Activated gamma-delta T cell (primary cell): ENCODE measurements around the gene SDK1.

Experiments used
- DNase-seq: peaks from one replicate; lab custom pipeline; 2025; lab: John Stamatoyannopoulos, UW

SDK1 gene

DNA sequence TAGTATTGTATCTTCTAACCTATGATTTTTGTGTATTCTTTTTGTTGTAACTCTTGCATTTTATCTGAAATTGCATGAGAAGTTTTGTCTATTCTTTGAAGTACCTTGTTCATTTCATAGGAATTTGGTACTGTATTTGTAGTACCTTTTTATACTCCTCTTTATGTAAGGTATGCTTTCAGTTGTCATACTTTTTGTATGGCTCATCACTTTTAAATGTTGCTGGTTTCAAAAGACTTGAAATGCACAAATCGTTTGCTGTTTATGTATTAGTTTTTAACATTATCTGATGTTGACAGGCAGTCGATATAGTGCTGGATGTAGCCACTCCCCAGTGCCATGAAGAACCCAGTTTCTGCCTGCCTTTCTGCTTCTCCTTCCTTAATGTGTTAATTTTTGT, 158.1 kb downstream of the SDK1 start:
- no peak for DNase-seq

DNA sequence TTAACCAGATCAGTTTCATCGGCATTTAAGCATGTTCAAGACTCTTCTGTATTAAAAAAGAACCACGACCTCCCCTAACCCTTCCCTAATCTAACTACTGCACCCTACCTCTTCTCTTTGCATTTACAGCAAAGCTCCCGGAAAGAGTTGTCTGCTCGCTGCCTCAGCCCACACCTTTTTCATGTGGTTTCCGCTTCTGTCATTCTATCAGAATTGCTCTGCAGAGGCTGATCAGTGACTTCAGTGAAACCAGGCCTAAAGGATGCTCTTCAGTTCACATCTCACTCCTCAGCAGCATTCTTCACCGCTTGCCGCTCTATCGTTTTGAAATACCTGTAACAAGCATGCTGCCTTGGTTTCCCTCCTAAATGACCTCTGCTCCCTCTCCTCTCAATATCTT, 160.9 kb downstream of the SDK1 start:
- no peak for DNase-seq

DNA sequence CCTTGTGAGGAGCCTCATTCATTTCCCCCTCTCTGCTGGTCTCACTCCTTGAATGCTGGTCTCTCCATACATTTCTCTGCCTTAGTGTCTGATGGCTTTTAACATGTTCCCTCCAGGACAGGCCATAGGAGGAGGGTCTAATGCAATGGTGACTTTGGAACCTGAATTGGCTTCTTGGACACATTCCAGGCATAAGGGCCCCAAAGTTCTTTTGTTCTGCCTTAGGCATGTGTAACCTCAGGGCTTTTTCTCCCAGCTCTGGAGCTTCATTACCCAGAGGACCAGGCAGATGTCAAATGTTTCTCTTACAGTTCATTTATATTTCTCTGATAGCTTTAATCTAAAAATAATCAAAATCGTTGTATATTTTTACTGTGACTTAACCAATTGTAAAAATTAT, 162.6 kb downstream of the SDK1 start:
- DNase-seq, result no peak

DNA sequence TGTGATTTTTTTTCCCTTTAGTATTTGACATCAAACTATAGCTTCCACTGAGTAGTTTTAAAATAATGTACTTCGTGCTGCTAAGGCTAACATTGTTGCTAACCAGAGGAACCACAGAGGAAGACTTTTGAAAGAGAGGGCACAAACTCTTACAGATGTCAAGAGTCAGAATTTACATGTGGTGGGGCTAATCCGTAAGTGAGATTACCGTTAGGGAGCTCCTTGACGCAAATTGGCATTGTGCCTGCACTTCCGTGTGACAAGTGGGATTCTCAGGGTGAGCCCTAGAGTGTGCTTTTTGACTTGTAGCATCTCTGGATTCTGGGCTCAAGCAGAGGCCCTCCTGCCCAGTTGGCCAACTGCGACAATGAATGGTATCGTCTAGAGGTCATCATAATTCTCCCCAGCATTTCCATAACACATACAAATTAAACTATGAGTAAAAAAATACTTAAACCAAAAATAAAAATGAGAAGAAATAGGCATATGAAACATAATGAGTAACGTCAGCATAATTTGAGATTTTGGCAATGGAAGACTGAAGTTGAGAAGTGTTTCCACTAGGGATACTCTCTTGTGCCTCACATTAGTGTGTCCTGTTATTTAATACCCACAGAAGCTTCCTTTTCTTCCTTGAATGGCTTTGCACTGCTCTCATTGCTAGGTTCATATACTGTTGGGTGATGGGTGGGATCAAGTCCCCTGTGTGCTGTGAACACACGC, 164.0 kb downstream of the SDK1 start:
- no peak for DNase-seq

DNA sequence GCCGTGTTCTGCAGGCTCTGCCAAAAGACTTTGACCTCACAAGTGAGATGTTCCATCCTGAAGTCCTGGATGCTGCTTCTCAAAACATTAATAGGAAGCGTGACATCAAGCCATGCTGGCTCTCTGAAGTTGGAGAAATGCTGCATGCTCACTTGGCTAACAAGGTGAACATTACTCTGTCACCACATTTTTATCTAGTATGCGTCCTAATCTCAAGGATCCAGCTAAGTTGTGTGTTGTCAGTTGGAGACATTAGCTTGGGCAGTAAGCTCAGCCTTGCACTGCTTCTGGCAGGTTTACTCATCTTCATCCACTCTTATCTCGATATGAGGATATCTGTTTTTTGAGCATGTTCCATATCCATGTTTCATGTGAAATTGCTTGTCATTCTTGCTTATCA, 165.2 kb downstream of the SDK1 start:
- DNase-seq, result no peak

DNA sequence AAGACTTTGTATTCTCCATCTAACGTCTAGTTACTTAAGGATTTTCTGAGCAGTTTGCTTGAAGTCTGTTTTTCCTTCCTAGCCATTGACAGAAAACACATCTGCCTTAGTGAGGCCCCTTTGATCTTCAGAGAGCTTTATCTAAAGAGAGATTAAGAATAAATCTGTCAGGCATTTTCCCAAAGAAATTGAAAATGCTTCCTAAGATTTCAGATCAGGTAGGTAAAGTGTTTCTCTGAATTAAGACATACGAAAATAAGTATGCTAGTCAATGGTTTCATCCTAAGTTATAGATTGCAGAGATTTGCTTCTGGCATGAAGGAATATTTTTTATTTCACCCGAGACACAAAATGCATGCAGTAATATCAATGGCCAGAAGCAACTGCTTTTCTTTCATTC, 168.6 kb downstream of the SDK1 start:
- DNase-seq, result no peak

DNA sequence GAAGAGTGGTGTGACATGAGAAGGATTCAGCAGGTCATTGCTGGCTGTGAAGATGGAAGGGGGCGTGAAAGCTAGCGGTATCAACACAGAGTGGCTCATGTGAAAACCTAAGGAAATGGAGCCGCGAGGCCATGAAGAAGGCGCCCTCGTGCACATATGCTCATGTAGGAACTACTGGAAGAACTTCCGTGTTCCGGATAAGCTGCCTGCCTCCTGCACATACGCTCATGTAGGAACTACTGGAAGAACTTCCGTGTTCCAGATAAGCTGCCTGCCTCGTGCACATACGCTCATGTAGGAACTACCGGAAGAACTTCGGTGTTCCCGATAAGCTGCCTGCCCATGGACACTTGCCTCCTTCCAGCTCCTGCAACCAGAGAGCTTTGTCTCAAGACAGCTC, 179.1 kb downstream of the SDK1 start:
- no peak for DNase-seq

DNA sequence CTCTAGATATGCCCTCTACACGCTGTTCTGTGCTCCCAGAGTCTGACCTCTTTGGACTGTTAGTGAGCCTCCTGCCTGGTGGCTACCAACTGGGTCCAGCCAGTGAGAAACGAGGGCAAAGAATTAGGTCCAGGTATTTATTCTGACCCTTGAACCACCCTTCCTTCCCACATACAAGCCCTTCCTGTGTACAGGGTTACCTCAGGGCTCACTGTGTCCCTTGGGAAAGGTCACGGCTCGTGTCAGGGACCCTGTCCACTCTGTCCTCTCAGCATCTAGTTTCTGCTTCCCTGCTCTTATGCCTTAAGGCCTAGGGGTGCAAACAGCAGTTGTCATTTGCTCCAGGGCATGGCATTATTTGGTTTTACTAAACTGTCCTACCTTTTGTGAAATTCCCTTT, 180.4 kb downstream of the SDK1 start:
- DNase-seq, result no peak

DNA sequence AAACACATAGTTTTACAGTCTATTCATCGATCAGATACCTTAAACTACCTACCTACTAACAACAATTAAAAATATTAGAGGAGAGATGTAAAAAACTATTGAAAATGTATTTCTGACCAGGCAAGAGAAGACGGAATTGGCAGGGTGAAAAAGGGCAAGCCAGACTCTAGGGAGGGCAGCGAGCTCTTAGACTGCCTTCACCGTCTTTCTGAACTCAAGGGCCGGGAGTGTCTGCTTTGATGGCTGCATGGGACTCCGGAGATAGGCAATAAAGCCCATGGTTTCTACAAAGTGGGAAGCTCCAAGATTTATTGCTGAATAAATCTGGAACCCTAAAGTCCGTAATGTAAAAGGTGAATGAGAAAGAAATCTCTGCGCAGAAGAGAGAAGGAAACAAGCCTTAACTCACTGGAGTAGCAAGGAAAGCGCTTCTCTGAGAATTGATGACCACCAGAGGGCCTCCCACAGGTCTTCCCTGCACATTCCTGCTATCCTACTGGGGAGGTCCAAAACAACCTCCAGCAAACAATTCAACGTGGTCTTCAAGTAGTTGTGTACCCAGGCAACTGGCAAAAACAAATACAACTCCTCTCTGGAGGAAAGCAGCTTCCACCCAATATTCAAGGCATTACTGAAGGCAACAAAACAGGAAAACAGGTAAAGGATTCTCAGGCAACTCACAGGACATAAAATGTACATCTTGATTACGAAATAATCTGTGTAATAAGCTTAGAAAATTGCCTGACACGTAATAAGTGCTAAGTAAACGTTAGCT, 181.3 kb downstream of the SDK1 start:
- DNase-seq, result no peak

DNA sequence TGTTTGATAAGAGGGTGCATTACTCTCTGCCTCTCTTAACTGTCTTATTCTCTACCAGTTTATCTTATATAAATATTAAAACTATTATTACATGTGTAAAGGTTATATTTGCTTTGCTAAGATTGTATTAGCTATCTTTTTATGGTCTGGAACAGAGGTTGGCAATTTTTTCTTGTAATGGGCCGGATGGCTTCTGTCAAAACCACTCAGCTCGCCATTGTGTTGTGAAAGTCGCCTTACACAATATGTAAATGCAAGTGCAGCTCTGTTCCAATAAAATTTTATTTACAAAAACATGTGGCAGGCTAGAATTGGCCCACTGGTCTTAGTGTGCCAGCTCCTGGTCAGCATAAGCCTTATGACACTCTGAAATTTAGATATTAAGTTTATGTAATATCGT, 185.8 kb downstream of the SDK1 start:
- no peak for DNase-seq

DNA sequence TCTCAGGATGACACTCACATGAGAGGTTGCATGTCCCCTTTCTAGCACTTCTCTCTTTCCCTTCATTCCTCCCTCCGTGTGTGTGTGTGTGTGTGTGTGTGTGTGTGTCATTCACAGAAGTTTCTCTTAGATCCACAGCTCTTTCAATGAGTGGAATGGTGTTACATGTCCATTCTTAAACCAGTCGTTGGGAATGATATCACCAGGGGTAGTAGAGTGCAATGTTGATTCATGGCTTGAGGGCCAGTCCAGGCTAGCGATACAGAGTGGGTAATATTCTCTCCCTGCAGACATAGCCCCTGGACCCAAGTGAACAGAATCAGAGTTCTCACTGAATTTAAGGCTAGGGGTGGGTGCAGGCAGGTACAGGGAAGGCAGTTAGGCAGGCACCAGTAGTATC, 187.8 kb downstream of the SDK1 start:
- no peak for DNase-seq

DNA sequence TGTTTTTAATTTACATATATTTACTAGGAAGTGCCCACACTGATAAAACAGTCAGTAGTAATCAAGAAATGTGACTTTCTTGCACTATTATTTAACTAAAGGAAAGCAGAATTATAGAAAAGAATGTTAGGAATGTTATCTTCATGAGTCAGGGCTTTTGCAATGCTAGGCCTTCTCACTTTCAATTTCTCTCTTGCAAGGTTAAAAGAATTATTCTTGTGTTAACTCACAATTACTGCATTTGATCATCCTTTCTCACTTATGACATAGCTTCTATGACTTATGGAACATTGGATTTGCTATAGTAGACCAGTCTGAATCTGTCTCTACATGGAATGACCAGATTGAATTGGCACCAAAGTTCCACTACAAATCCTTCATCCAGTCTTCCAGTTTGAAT, 192.4 kb downstream of the SDK1 start:
- no peak for DNase-seq

DNA sequence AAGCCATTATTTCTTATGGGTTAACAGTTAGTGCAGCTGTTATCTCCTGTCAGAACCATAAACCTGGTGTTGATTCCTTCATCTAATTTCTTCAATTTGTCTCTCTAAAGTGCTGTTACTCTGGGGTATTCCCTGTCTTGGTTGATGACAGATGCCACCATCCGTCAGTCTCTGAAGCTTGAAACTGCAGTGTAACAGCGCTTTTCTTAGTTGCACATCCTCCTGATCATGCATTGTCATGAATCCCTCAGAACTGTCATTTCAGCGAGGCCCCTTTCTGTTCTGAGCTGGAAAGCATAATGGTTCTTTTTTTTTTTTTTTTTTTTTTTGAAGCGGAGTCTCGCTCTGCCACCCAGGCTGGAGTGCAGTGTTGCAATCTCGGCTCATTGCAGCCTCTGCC, 193.9 kb downstream of the SDK1 start:
- DNase-seq, result no peak

DNA sequence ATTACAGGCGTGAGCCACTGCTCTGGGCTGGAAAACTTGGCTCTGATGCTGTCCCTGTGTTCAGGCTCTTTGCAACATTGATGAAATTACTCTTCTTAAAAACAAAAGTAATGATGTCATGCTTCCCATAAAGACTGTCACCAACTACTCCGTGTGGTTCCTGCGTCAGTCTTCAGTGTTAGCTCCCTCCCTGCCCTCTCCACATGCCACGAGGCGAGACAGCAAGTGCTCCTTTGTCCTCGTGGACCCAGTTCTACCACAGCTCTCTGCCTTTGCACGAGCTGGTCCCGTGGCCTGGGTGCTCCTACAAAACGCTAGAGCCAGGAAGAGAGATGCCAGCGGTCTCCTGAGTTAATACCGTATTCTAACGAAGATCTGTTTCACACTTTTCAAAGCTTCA, 194.5 kb downstream of the SDK1 start:
- DNase-seq, result no peak

DNA sequence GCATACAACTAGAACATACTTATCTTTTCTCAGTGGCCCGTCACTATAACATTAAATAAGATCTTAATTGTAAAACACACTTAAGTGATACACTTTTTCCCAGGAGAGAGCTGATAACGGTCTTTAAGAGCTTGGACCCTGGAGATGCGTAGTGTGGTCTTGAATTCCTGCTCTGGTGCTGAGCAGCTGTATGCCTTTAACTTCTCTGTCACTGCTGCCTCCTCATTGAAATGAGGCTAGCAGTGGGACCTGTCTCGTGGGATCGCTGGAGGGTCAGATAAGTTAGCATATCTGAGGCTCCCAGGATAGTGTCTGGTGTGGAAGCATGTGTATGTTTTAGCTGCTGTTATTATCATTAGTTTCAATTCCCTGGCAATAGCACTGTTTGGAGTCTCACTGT, 194.9 kb downstream of the SDK1 start:
- DNase-seq, result no peak

DNA sequence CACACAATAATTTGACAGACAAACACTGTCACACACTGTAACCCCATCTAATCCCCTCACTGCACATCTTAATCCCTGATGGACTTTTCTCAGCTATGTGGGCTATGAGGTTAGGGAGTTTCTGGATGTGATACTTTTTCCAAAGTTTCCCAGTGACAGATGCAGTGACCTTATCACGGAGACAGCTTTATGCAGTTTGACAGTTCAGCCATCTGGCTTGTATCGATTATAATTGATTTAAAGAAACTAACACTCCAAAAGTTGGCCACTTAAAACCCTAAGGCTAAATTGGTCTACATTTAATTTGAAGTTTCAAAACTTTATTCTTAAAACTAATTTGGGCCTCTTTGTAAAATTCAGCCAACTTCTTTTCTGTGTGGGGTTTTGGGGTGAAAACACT, 196.7 kb downstream of the SDK1 start:
- no peak for DNase-seq

DNA sequence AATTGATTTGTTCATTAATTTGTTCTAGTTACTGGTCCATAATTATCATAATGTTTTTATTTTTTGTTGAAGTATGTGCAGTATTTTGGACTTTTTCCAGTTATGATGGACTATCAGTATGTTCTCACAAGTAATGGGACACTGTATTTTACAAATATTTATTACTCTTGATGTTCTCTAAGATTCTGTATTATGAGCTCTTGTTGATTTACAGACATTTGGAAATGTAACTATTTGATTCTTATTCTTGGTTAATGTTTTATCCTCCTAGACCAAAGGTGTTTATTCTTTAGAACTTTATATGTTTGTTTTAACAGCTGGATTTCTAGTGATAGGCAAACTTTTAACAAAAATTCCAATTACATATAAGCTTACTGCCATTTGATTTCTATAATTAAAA, 200.6 kb downstream of the SDK1 start:
- no peak for DNase-seq

DNA sequence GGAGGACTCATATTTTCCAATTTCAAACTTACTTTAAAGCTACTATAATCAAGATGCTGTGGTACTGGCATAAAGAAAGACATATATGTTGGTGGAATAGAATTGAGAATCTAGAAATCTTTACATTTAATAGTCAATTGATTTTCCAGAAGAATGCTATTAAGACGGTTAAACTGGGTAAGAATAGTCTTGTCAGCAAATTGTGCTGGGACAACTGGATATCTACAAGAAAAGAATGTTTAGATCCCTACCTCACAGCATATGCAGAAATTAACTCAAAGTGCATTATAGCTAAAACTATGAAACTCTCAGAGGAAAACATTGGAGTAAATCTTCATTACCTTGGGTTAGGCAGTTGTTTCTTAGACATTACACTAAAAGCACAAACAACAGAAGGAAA, 203.3 kb downstream of the SDK1 start:
- no peak for DNase-seq

DNA sequence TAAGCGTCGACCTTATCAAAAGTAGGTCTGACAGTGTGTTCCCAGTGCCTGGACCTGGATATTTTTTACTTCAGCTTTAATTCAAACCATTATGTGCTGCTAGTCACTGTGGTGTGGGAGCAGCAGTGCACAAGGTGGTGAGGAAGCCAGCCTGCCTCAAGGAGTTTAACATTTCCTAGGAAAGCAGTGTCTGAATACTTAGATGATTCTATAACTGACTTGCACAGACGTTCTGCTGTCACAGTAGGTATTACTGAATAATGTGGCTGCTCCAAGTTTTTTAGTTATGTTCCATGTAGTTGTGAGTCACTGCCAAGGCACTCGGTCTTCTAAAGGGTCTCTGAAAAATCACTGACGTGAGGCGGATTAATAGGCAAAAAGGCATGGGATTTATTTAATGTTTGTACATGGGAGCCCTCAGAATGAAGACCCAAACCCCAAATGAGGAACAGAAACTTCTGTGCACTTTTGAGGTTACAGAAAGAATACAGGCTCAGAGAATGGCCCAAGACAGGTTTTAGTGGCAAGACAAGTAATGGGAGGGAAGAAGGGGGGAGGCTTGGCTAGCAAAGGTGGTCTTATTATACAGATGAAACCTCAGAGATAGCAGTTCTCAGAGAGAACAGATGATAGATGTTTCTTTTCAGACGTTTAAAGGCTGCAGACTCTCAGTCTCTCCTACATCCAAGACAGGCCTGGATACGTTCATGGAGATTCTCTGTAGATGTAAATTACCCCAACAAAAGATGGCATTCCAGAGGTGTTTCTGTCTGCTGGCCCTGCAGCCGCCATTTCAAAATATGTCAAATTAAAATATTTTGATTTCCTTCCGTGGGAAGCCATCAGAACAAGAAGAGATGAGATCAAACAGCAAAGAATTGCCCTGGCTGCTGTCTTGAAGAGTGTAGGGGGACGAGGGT, 209.3 kb downstream of the SDK1 start:
- no peak for DNase-seq

DNA sequence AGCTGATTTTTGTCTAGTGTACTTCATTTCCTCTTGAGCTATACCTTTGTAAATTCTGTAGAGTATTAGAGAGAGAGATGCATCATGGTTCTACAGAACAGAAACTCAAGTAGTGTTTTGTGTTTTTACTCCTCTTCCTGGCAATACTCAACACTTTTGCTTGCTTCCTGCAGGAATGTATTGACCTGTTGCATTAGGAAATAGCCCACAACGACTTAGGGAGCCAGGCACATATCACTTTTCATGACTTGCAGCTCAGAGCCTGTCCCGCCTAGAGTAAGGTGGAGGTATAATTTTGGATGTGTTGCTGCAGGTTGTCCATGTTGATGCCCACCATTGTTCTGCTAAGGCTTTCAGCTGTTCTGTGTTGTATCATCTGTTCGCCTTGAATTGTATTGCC, 216.3 kb downstream of the SDK1 start:
- DNase-seq, result no peak

DNA sequence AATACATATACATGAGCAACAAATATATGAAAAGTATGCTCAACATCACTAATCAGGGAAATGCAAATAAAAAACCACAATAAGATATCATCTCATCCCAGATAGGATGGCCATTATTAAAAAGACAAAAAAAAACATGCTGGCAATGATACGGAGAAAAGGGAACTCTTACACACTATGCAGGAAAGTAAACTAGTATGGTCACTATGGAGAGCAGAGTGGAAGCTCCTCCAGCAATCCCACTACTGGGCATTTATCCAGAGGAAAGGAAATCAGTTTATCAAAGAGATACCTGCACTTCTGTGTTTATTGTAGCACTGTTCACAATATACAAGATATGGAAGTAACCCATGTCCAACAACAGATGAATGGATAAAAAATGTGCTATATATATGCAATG, 217.5 kb downstream of the SDK1 start:
- no peak for DNase-seq

DNA sequence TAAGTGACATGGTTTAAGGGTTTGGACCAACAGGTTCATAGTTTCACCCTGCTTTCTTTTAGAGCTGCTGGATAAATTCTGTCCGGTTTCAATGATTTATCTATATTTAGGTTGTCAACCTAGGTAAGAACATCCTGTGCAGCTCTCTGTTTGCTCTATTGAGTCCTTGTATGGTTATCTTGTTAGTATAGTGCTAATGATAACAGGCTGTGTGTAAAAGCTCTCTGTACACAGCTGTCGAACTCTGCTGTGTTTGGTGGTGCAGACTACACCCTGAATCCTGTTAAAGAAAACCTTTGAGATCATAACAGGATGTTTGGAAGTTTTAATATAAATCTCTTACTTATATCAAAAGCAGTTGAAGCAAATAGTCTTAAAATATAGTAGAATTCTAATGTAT, 219.2 kb downstream of the SDK1 start:
- DNase-seq, result no peak
